GM21576 (cell line): ENCODE measurements around the gene TYRO3.

ENCODE experiments used
- ATAC-seq: cut with Tn5 transposase; IDR thresholded peaks from one replicate; pipeline ENCODE4 v1.9.1; 2021; ENCODE audit warnings: mild to moderate bottlenecking, moderate library complexity; ENCODE audit not compliant: unreplicated experiment

TYRO3 gene

GRCh38 chr15:41558400-41559238 lies at the start of gene TYRO3:
TSS of gene TYRO3 (plus strand) at chr15:41559212. CDS start at chr15:41559258, 46 bp downstream.
- ATAC-seq: no peak

GRCh38 chr15:41510728-41511127 lies 48.3 kb upstream of the TYRO3 start:
- ATAC-seq: no peak

- no peak for ATAC-seq
Measured at GRCh38 chr15:41511331-41511898, 47.6 kb upstream of the TYRO3 start.

- no peak for ATAC-seq
Measured at GRCh38 chr15:41511899-41512369, 47.1 kb upstream of the TYRO3 start.

- ATAC-seq: peak; percentile 8
Measured at GRCh38 chr15:41512512-41512939, 46.5 kb upstream of the TYRO3 start.

- ATAC-seq: peak; percentile 43
Measured at GRCh38 chr15:41512940-41513505, 46.0 kb upstream of the TYRO3 start.

- ATAC-seq: no peak
Measured at GRCh38 chr15:41513506-41514227, 45.3 kb upstream of the TYRO3 start, which contains the start of gene LTK. TSS of gene LTK (minus strand) at chr15:41513827. CDS start at chr15:41513709, 118 bp downstream.

- ATAC-seq: no peak
Measured at GRCh38 chr15:41517895-41518449, 41.0 kb upstream of the TYRO3 start.

- no peak for ATAC-seq
Measured at GRCh38 chr15:41520636-41521035, 38.4 kb upstream of the TYRO3 start.

GRCh38 chr15:41521614-41522013 lies 37.4 kb upstream of the TYRO3 start:
- ATAC-seq: no peak

GRCh38 chr15:41523097-41523496 lies 35.9 kb upstream of the TYRO3 start:
- no peak for ATAC-seq

GRCh38 chr15:41530363-41530956 lies 28.6 kb upstream of the TYRO3 start:
- no peak for ATAC-seq

GRCh38 chr15:41535544-41535943 lies 23.5 kb upstream of the TYRO3 start:
- ATAC-seq: no peak

GRCh38 chr15:41536866-41537265 lies 22.1 kb upstream of the TYRO3 start:
- no peak for ATAC-seq

- ATAC-seq: no peak
Measured at GRCh38 chr15:41543521-41543870, 15.5 kb upstream of the TYRO3 start.

GRCh38 chr15:41544650-41545015 lies 14.4 kb upstream of the TYRO3 start:
- ATAC-seq: no peak

GRCh38 chr15:41545218-41545617 lies 13.8 kb upstream of the TYRO3 start:
- ATAC-seq: no peak

GRCh38 chr15:41546851-41547786 lies 11.9 kb upstream of the TYRO3 start:
- no peak for ATAC-seq

GRCh38 chr15:41550066-41550775 lies 8.8 kb upstream of the TYRO3 start:
- ATAC-seq: no peak
